Suprapubic skin (tissue), 4 donors: Measurements from ENCODE around the gene CHCT1. TPM values are rescaled to one million over a fixed set of nuclear protein-coding genes. Genes with fewer than 3 reads are reported as not detected.

Experiments
- DNase-seq, 2 donors: peaks; one replicate each; pipeline ENCODE4 v3.0.0-alpha.2; 2019; ENCODE audit warnings: low spot score in 2 of 2
- H3K27ac ChIP-seq: fragments of 200-600 bp; sonication (generic); one replicate; pipeline ENCODE4 v1.5.1; 2019
- H3K27me3 ChIP-seq: fragments of 200-600 bp; sonication (generic); one replicate; pipeline ENCODE4 v1.5.1; 2019
- H3K36me3 ChIP-seq: fragments of 200-600 bp; sonication (generic); one replicate; pipeline ENCODE4 v1.5.1; 2019
- H3K4me1 ChIP-seq: fragments of 200-600 bp; sonication (generic); one replicate; pipeline ENCODE4 v1.5.1; 2019
- H3K4me3 ChIP-seq: fragments of 200-600 bp; sonication (generic); one replicate; pipeline ENCODE4 v1.5.1; 2019; ENCODE audit warnings: mild to moderate bottlenecking
- H3K9me3 ChIP-seq: fragments of 200-600 bp; sonication (generic); one replicate; pipeline ENCODE4 v1.5.1; 2019
- CTCF ChIP-seq, 2 donors: fragments of 200-600 bp in 1 of 2; fragments of 450-650 bp in 1 of 2; sonication (generic) in 1 of 2; IDR thresholded peaks; one replicate each; pipeline ENCODE4 v1.5.1; 2016 to 2019; ENCODE audit warnings: antibody characterized with exemption in 2 of 2, mild to moderate bottlenecking in 1 of 2, moderate library complexity in 1 of 2
- EP300 ChIP-seq: sonication (generic); formaldehyde crosslinking; IDR thresholded peaks from one replicate; pipeline ENCODE4 v1.6.1; 2017; ENCODE audit warnings: antibody characterized with exemption
- POLR2A ChIP-seq, 2 donors: fragments of 450-650 bp; IDR thresholded peaks; one replicate each; pipeline ENCODE4 v1.6.1; 2017; ENCODE audit warnings: antibody characterized with exemption in 2 of 2, mild to moderate bottlenecking in 2 of 2, moderate library complexity in 2 of 2
- POLR2AphosphoS5 ChIP-seq, 3 donors: sonication (generic); formaldehyde crosslinking; IDR thresholded peaks; one replicate each; pipeline ENCODE4 v1.6.1; 2017; ENCODE audit warnings: antibody characterized with exemption in 3 of 3
- WGBS: methylation state at CpG from one replicate; pipeline ENCODE4 v1.1.5; 2018; 5-methylcytosine and 5-hydroxymethylcytosine counted together
- total RNA-seq, 4 donors: library from RNA; depleted of rRNA; stranded (reverse); fragments of >200 nt; gene quantifications; one replicate each; pipeline ENCODE4 v1.1.0, GENCODE V29; 2016

The CHCT1 gene
- total RNA-seq, 4 donors from 2014 or later: not detected

GRCh38 chr17:60455378-60455777, 33.1 kb downstream of the CHCT1 start:
- no peak overlapping the region for H3K27ac ChIP-seq
- TF ChIP-seq EP300 (no peak), POLR2AphosphoS5 (IDR thresholded peaks at IDR 0.05) (no peak), POLR2A (IDR thresholded peaks at IDR 0.05) (no peak), CTCF (IDR thresholded peaks at IDR 0.05) (no peak)
- 92% methylated on average over 4 of the region's 4 CpGs for WGBS
- H3K4me1 ChIP-seq: no peaks in the 10 kb centered on the region
- DNase-seq: no peak
- no peak overlapping the region for H3K4me3 ChIP-seq
- peaks cover 86% of the 10 kb centered on the region for H3K36me3 ChIP-seq
- H3K27me3 ChIP-seq: no peaks in the 10 kb centered on the region
- H3K9me3 ChIP-seq: no peaks in the 10 kb centered on the region

GRCh38 chr17:60457148-60457547, 34.9 kb downstream of the CHCT1 start:
- no peak for DNase-seq
- Histone ChIP-seq H3K9me3 (no peaks in the 10 kb centered on the region), H3K27me3 (no peaks in the 10 kb centered on the region), H3K27ac (no peak overlapping the region), H3K4me1 (no peaks in the 10 kb centered on the region), H3K4me3 (no peak overlapping the region), H3K36me3 (peaks cover 84% of the 10 kb centered on the region)
- TF ChIP-seq POLR2A (IDR thresholded peaks at IDR 0.05): no peak
- TF ChIP-seq CTCF (IDR thresholded peaks at IDR 0.05): no peak
- no peak for TF ChIP-seq POLR2AphosphoS5 (IDR thresholded peaks at IDR 0.05)
- TF ChIP-seq EP300: no peak
- 100% methylated on average over 2 of the region's 2 CpGs for WGBS

- no peak overlapping the region for H3K27ac ChIP-seq
- WGBS: 69% methylated on average over 1 of the region's 1 CpG
- H3K27me3 ChIP-seq: no peaks in the 10 kb centered on the region
- no peaks in the 10 kb centered on the region for H3K9me3 ChIP-seq
- H3K36me3 ChIP-seq: peaks cover 90% of the 10 kb centered on the region
- H3K4me3 ChIP-seq: no peak overlapping the region
- TF ChIP-seq POLR2A (IDR thresholded peaks at IDR 0.05): no peak
- TF ChIP-seq EP300: no peak
- TF ChIP-seq CTCF (IDR thresholded peaks at IDR 0.05): no peak
- no peak for TF ChIP-seq POLR2AphosphoS5 (IDR thresholded peaks at IDR 0.05)
- no peaks in the 10 kb centered on the region for H3K4me1 ChIP-seq
- DNase-seq: no peak
Measured at GRCh38 chr17:60461584-60461983, 39.3 kb downstream of the CHCT1 start.

GRCh38 chr17:60463157-60463835, 41.0 kb downstream of the CHCT1 start:
- DNase-seq: no peak
- TF ChIP-seq POLR2AphosphoS5 (IDR thresholded peaks at IDR 0.05) (no peak), CTCF (IDR thresholded peaks at IDR 0.05) (no peak), POLR2A (IDR thresholded peaks at IDR 0.05) (no peak), EP300 (no peak)
- H3K36me3 ChIP-seq: peaks cover 81% of the 10 kb centered on the region
- WGBS: 72% methylated on average over 4 of the region's 4 CpGs
- H3K4me3 ChIP-seq: no peak overlapping the region
- H3K27ac ChIP-seq: no peak overlapping the region
- H3K4me1 ChIP-seq: no peaks in the 10 kb centered on the region
- no peaks in the 10 kb centered on the region for H3K9me3 ChIP-seq
- H3K27me3 ChIP-seq: no peaks in the 10 kb centered on the region

- Histone ChIP-seq H3K27ac (no peak overlapping the region), H3K4me1 (no peaks in the 10 kb centered on the region), H3K4me3 (no peak overlapping the region), H3K36me3 (peaks cover 75% of the 10 kb centered on the region), H3K9me3 (no peaks in the 10 kb centered on the region), H3K27me3 (no peaks in the 10 kb centered on the region)
- TF ChIP-seq EP300 (no peak), CTCF (IDR thresholded peaks at IDR 0.05) (no peak), POLR2A (IDR thresholded peaks at IDR 0.05) (no peak), POLR2AphosphoS5 (IDR thresholded peaks at IDR 0.05) (no peak)
- 95% methylated on average over 1 of the region's 1 CpG for WGBS
- no peak for DNase-seq
Measured at GRCh38 chr17:60464343-60464742, 42.1 kb downstream of the CHCT1 start.
